ENCODE measurements around the gene WNT9B.

The WNT9B gene

DNA sequence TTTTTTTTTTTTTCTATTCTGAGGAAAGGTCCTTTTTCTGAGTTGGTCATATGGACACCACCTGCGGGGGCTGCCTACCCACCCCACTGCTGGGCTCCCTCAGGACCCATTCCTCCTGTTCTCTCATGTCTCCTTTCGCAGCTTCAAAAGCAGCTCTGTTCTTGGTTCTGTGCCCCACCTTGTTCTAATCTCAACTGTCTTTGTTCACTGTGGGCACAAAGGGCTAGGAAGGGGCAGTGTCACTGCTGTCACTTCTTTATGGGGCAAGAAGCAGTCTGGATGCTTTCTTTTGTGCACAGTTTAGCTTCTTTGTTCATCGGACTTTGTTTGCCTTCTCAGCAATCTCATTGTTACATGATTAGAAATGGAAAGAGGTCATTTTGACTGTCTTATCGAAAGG, 78.7 kb downstream of the WNT9B start:
- DNase-seq (ENCODE audit: insufficient read length, low spot score) (no peak), FAIRE-seq (no peak)
- no peak for TF ChIP-seq CTCF (IDR thresholded peaks at IDR 0.05; ENCODE audit: insufficient read depth, missing control alignments)

- FAIRE-seq (no peak), DNase-seq (ENCODE audit: insufficient read length, low spot score) (no peak)
- TF ChIP-seq CTCF (IDR thresholded peaks at IDR 0.05; ENCODE audit: insufficient read depth, missing control alignments): no peak
Observed at GRCh38 chr17:46931596-46931995, 80.2 kb downstream of the WNT9B start.

DNA sequence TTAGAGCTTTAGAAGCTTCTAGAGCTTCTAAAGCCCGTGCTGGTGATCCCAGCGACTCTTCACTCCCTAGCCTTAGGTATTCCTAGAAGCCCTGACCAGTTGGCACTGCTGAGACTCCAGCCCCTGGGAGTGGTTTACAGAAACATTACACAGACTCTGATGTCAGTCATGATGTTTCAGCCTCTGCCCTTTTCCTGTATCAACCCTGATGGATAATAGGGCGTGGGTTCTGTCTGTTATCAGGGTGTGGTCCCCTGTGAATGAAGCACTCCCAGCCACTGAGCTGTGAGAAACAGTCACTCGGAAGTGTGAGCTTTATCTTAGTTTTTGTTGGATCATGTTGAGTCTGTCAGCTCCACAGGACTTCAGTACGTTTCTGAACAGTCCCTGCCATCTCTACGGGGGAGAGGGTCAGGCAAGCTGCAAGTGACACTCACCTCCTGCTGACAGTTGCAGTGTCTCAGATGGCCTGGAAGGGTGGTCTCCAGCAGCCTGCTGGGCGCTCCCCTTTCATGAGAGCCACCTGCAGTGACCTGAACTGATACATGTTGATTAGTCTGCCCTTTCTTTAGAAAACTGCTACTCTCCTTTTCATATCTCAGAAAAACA, 84.4 kb downstream of the WNT9B start:
- no peak for FAIRE-seq
- TF ChIP-seq CTCF (IDR thresholded peaks at IDR 0.05; ENCODE audit: insufficient read depth, missing control alignments): no peak
- no peak for DNase-seq (ENCODE audit: insufficient read length, low spot score)
